RWPE2 (cell line): ENCODE data around the gene ERO1B.

Source experiments
- ATAC-seq: fragments of 200-7000 bp; cut with Tn5 transposase; 3 replicates; pipeline ENCODE4 v1.9.1; 2021; ENCODE audit warnings: low read depth
- DNase-seq: peaks from one replicate; pipeline ENCODE4 v3.0.0-alpha.2; 2020; ENCODE audit warnings: low spot score
- H3K27ac ChIP-seq: fragments of 450-650 bp; 2 replicates; pipeline ENCODE4 v1.5.1; 2017; ENCODE audit warnings: mild to moderate bottlenecking; ENCODE audit not compliant: poor library complexity, severe bottlenecking
- H3K27me3 ChIP-seq: fragments of 250-450 bp; sonication (Bioruptor Pico); 2 replicates; pipeline ENCODE4 v1.5.1; 2021; ENCODE audit warnings: mild to moderate bottlenecking, moderate library complexity; ENCODE audit not compliant: insufficient read depth, poor library complexity, severe bottlenecking
- H3K36me3 ChIP-seq: fragments of 250-450 bp; sonication (Bioruptor Pico); 2 replicates; pipeline ENCODE4 v1.5.1; 2020; ENCODE audit warnings: low read depth, mild to moderate bottlenecking, moderate library complexity
- H3K4me1 ChIP-seq: fragments of 250-450 bp; sonication (Bioruptor Pico); 2 replicates; pipeline ENCODE4 v1.5.1; 2021; ENCODE audit warnings: mild to moderate bottlenecking, moderate library complexity; ENCODE audit not compliant: insufficient read depth, poor library complexity, severe bottlenecking
- H3K4me3 ChIP-seq: fragments of 250-450 bp; sonication (Bioruptor Pico); 2 replicates; pipeline ENCODE4 v1.5.1; 2021; ENCODE audit warnings: mild to moderate bottlenecking, moderate library complexity; ENCODE audit not compliant: severe bottlenecking
- H3K9me3 ChIP-seq: fragments of 250-450 bp; sonication (Bioruptor Pico); 2 replicates; pipeline ENCODE4 v1.5.1; 2021; ENCODE audit warnings: mild to moderate bottlenecking, moderate library complexity; ENCODE audit not compliant: severe bottlenecking
- TF ChIP-seq, protein P1 (sequence below): fragments of 450-650 bp; IDR thresholded peaks from one replicate; pipeline ENCODE4 v1.5.1; 2017; ENCODE audit warnings: mild to moderate bottlenecking, moderate library complexity; ENCODE audit not compliant: poor library complexity, severe bottlenecking

ERO1B gene

DNA sequence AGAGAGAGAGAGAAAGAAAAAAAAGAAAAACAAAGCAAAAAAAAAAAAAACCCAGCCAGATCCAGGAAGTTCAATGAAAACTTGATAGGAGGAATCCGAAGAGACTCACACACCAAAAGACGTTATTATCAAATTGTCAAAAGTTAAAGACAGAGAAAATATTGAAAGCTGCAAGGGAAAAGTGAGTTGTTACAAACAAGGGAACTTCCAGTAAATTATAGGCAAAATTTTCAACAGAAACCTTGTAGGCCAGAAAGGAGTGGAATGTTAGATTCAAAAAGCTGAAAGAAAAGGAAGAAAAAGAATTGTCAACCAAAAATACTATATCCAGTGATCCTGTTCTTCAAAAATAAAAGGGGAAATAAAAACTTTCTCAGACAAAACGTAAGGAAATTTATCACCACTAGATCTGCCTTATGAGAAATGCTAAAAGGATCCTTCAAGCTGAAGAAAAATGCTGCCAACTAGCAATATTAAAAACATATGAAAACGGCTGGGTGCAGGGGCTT, 23.6 kb downstream of the ERO1B start:
- no peak for DNase-seq
- H3K9me3 ChIP-seq = no peaks in the 10 kb centered on the region
- no peak overlapping the region for H3K4me3 ChIP-seq
- H3K36me3 ChIP-seq = no peaks in the 10 kb centered on the region
- no peaks in the 10 kb centered on the region for H3K4me1 ChIP-seq
- no peaks in the 10 kb centered on the region for H3K27me3 ChIP-seq
- H3K27ac ChIP-seq = no peak overlapping the region
- ATAC-seq = no peak
- TF ChIP-seq, protein P1, sequence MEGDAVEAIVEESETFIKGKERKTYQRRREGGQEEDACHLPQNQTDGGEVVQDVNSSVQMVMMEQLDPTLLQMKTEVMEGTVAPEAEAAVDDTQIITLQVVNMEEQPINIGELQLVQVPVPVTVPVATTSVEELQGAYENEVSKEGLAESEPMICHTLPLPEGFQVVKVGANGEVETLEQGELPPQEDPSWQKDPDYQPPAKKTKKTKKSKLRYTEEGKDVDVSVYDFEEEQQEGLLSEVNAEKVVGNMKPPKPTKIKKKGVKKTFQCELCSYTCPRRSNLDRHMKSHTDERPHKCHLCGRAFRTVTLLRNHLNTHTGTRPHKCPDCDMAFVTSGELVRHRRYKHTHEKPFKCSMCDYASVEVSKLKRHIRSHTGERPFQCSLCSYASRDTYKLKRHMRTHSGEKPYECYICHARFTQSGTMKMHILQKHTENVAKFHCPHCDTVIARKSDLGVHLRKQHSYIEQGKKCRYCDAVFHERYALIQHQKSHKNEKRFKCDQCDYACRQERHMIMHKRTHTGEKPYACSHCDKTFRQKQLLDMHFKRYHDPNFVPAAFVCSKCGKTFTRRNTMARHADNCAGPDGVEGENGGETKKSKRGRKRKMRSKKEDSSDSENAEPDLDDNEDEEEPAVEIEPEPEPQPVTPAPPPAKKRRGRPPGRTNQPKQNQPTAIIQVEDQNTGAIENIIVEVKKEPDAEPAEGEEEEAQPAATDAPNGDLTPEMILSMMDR = no peak

- Histone ChIP-seq H3K9me3 (no peaks in the 10 kb centered on the region), H3K27ac (no peak overlapping the region)
- no peak for ATAC-seq
Measured at GRCh38 chr1:236257216-236257615, 24.5 kb downstream of the ERO1B start.

GRCh38 chr1:236253918-236254637, 27.7 kb downstream of the ERO1B start:
- Histone ChIP-seq H3K4me3 (no peak overlapping the region), H3K4me1 (no peaks in the 10 kb centered on the region), H3K36me3 (no peaks in the 10 kb centered on the region), H3K27me3 (no peaks in the 10 kb centered on the region), H3K27ac (no peak overlapping the region), H3K9me3 (no peaks in the 10 kb centered on the region)
- TF ChIP-seq, protein P1 = no peak
- DNase-seq = no peak
- ATAC-seq = no peak

More at GRCh38 chr1:236257216-236257615, 24.5 kb downstream of the ERO1B start:
- DNase-seq = no peak
- H3K36me3 ChIP-seq = no peaks in the 10 kb centered on the region
- TF ChIP-seq, protein P1 = no peak
- H3K27me3 ChIP-seq = no peaks in the 10 kb centered on the region
- H3K4me3 ChIP-seq = no peak overlapping the region
- no peaks in the 10 kb centered on the region for H3K4me1 ChIP-seq

- H3K27ac ChIP-seq = no peak overlapping the region
- ATAC-seq = no peak
- H3K9me3 ChIP-seq = no peaks in the 10 kb centered on the region
- H3K4me1 ChIP-seq = no peaks in the 10 kb centered on the region
- TF ChIP-seq, protein P1 = no peak
- DNase-seq = no peak
- H3K4me3 ChIP-seq = no peak overlapping the region
- H3K36me3 ChIP-seq = no peaks in the 10 kb centered on the region
- no peaks in the 10 kb centered on the region for H3K27me3 ChIP-seq
Measured at GRCh38 chr1:236253119-236253518, 28.6 kb downstream of the ERO1B start.

GRCh38 chr1:236251587-236251986, 30.2 kb downstream of the ERO1B start:
- H3K4me3 ChIP-seq = no peak overlapping the region
- no peaks in the 10 kb centered on the region for H3K27me3 ChIP-seq
- DNase-seq (no peak), ATAC-seq (no peak)
- H3K9me3 ChIP-seq = no peaks in the 10 kb centered on the region
- TF ChIP-seq, protein P1 = no peak
- no peaks in the 10 kb centered on the region for H3K36me3 ChIP-seq
- no peaks in the 10 kb centered on the region for H3K4me1 ChIP-seq
- no peak overlapping the region for H3K27ac ChIP-seq
